CD4-positive, alpha-beta T cell treated with Interleukin-1 beta for 1 hour (primary cell): ENCODE results near the gene ADIRF.
"Not testable (repeated sequence)": the region's sequence is repeated elsewhere in the genome, so short reads cannot be mapped to it uniquely, and the experiment has no call there.

ENCODE experiments used
- DNase-seq, 2 donors: peaks; one replicate each; pipeline ENCODE4 v3.0.0-alpha.2; 2020 to 2022

ADIRF gene

GRCh38 chr10:86961481-86962091 is 6.7 kb upstream of the ADIRF start:
- no peak for DNase-seq

GRCh38 chr10:86962136-86962980 is 5.9 kb upstream of the ADIRF start:
- no peak for DNase-seq

DNA sequence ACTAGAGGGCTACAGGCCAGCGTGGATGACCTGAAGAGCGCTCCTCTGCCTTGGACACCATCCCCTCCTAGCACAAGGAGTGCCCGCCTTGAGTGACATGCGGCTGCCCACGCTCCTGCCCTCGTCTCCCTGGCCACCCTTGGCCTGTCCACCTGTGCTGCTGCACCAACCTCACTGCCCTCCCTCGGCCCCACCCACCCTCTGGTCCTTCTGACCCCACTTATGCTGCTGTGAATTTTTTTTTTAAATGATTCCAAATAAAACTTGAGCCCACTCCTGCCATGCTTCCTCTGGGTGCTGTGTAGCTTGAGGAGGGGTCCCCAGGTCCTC is 5.3 kb upstream of the ADIRF start:
- no peak for DNase-seq

GRCh38 chr10:86963341-86963919 is 4.9 kb upstream of the ADIRF start:
- no peak for DNase-seq

DNA sequence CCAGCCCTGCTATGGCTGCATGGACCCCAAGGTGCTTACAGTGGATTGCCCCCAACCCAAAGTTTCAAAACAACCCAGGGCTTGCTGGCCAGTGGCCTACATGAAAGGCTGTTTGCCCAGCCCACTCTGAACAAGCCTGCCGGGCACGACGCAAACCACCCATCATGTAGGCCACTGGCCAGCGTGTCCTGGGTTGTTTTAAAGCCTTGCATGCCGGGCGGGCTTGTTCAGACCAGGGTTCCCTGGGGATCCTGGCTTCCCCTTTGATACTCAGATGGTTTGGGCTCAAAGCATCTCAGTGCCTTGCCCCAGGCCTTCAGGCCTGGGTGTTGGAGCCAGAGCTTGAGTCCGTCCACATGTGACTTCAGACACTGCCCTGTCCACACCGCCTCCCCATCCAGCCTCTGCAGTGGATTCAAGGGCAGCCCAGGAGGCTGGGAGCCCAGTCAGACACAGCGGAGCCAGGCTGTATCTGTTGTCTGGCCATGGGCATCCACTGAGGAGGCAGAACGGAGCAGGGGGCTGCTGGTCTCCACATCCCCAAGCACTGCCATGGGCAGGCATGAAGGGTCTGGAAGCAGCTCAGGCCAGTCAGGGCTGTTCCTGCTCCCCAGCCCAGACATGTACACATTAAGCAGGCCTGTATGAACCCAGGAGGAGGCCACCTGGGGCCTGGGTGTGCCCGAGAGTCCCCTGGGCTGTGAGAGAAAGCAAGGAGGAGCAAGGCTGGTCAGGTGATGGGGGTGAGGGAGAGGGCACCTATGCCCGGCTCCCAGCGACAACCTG is 4.0 kb upstream of the ADIRF start:
- no peak for DNase-seq

DNA sequence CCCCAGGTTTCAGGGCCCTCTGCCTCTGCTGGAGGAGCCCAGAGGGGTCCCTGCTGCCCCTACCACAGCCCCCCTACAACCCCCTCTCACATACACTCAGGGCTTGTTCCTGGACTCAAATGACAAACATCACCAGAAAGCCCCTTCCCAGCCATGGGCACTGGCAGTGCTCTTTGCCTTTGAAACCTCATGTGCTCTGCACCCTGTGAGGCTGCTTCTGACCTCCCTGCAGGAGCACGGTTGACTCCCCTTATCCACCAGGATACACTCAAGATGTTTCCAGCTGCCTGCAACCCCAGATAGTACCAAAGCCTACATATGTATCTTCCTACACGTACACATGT is 3.5 kb upstream of the ADIRF start:
- no peak for DNase-seq

DNA sequence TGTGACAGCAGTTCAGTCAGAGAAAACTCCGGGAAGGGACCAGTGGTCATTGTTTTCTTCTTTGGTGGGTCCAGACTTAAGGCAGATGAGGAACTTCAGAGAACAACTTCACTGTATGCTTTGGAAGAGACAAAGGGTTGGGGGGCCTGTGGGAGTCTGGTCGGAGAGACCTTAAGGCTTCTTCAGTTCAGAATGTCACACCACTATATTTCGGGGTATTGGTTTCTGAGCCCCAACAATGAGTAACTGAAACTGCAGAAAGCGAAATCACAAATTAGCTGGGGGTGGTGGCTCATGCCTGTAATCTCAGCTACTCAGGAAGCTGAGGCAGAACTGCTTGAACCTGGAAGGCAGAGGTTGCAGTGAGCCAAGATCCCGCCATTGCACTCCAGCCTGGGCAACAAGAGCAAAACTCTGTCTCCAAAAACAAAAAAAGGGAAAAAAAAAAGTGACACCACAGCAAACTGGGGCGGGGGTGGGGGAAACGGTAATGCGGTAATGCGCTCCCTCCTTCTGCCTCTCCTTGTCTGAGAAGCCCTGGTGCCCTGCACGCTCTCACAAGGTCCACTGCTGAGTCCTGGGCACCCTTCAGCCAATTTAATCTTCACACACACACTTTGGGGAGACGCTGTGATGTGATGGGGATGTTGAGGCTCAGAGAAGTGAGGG is 2.2 kb upstream of the ADIRF start:
- DNase-seq: no peak

DNA sequence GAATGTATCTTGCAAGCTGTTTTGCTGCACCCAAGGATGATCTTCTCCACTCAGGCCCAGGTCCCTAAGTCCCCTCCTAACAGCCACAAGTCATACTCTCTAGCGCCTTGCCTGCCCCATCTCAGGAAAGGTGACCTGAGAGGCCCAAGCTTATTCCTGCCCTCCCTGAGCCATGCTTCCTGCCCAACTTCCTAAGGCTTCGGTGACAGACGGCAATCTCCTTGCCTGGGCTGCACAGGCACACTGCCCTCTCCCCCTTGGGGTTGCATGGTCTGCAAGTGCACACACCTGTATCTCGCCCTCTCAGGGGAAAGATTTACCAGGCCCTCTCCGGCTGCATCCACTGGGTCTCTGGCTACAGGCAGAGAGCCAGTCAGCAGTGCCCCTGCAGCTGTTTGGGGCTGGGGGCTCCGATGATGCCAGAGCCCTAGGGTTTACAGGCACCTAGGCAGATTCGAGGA is 771 bp upstream of the ADIRF start:
- no peak for DNase-seq

GRCh38 chr10:86968994-86969355 is 693 bp downstream of the ADIRF start:
- no peak for DNase-seq

DNA sequence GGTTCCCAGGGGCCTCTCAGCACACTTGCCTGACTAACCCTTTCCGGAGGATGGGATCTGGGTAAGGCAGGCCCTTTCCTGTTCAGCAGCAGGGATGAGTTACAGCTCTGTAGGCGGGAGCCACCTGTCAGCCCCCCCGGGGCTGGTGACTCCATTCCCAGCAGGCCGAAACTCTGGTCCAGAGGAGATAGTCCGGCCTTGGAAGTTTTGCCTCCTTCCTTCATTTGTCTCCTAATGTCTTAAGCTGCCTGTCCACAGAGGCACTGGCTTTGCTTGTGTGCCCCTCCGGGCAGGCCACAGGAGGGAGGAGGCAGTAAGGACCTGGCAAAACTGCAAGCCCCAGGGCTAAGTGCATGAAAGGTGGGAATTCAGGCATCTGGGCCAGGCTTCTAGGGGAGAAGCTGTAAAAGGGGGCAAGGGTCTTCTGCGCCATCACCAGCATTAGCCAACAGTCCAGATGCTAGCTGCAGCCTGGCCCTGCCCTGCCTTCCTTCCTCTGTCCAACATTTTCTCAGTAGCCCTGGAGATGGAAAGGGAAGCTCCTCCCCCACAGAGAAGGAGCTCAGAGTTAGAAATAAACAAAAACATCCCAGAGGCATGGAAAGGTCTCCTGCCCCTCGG is 1.2 kb downstream of the ADIRF start:
- no peak for DNase-seq

GRCh38 chr10:86970162-86970981 is 2.1 kb downstream of the ADIRF start:
- no peak for DNase-seq

GRCh38 chr10:86970982-86971231 is 2.6 kb downstream of the ADIRF start:
- DNase-seq: no peak

DNA sequence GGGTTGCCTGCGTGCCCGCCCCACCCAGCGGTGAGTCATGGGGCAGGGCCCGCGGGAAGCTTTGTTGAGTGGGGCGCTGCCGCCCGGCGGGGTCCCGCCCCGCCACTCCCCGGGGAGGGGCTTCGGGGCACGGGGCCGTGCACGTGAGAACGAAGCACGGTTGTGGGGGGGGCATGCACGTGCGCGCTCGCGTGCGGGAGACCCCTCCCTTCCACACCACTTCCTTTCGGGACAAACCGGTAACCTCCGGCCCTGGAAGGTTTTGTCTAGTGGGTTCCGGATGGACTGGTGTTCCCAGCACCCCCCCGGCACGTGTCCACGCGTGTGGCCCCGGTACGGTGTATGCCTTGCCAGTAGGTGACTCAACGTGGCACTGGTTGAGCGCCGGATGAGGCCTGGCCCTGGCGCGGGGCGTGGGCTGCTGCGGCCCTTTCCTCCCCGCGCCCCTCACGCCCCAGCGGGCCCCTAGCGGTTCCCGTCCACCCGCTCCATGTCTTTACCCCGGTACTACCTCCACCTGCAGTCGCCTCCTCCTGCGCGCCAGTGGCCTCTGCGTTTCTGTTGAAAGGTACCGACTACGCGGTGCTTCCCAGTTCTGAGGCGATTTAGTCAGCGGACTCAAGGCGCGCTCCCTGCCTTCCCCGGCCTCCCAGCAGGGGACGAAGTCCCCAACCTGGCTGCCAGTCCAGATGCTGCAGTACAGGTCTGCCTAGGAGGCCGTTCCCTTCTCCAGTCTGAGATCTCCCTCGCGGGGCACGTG is 3.1 kb downstream of the ADIRF start:
- DNase-seq: peak; percentile 91 to 92

GRCh38 chr10:86972613-86973380 is 4.5 kb downstream of the ADIRF start:
- DNase-seq: no peak

DNA sequence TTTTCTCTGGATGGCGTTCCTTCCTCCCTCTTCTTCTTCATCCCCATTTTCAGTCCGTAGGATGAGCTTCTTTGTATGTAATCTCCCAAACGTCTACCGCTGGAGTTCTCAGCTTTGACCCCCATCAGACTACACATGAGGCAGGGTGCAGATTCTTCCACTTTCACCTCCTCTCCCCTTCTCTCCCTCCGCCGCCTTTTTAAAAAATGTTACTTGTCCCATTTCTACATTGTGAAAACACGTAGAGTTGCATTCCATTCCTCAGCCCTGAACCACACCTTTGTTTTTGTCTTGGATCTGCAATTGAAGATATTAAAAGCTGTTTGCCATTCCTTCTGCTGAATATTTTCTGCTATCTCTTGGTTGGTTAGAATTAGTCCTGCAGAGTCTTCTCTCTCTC is 6.2 kb downstream of the ADIRF start:
- no peak for DNase-seq

- no peak for DNase-seq
Observed at GRCh38 chr10:86976362-86977056, 8.2 kb downstream of the ADIRF start.

GRCh38 chr10:86978457-86978856 is 10.2 kb downstream of the ADIRF start:
- not testable (repeated sequence) for DNase-seq

DNA sequence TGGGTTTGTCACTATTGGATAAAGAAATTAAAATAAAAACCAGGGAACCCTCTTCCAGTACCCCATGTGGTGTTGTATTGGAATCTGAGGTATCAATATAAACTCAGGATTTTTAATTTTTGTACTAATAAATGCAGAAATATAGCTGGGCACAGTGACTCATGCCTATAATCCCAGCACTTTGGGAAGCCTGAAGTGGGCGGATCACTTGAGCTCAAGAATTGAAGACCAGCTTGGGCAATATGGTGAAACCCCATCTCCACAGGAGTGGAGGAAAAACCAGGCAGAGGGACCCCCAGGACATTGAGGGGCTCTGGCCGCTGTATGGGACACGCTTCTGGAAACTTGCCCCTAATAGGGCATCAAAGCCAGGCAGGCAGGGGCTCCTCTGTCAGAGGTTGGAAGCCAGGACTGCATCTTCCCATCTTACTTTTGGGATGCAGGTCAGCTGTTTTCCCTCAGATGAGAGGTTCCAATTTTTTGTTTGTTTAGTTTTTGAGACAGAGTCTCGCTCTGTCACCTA is 11.1 kb downstream of the ADIRF start:
- no peak for DNase-seq

DNA sequence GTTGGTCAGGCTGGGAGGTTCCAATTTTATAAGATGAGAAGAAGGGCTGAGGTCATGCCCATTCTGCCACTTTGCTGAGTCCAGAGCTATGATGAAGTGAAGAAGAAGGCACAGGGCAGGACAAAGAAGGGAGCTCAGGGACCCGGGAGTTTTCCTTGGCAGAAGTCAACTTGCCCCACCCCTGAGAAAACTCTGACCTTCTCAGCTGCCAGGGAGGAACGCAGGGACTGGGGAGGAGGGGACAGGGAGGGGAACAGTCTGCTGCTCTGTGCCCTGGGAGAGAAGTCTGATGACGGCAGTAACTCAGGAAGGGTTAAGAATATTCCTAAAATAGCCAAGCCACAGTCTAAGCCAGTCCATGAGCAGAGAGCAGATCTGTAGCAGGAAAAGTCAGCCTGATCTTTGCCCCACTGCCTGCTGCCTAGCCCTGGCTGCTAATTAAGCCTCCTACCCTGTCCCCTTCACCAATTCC is 11.7 kb downstream of the ADIRF start:
- DNase-seq: no peak
